HK-2 (cell line): ENCODE results near the gene NRAS.
"Not testable (repeated sequence)": the region's sequence is repeated elsewhere in the genome, so short reads cannot be mapped to it uniquely, and the experiment has no call there.

Source experiments
- DNase-seq: peaks from one replicate; pipeline ENCODE4 v3.0.0-alpha.2; 2018; ENCODE audit not compliant: unreplicated experiment

The NRAS gene

DNA sequence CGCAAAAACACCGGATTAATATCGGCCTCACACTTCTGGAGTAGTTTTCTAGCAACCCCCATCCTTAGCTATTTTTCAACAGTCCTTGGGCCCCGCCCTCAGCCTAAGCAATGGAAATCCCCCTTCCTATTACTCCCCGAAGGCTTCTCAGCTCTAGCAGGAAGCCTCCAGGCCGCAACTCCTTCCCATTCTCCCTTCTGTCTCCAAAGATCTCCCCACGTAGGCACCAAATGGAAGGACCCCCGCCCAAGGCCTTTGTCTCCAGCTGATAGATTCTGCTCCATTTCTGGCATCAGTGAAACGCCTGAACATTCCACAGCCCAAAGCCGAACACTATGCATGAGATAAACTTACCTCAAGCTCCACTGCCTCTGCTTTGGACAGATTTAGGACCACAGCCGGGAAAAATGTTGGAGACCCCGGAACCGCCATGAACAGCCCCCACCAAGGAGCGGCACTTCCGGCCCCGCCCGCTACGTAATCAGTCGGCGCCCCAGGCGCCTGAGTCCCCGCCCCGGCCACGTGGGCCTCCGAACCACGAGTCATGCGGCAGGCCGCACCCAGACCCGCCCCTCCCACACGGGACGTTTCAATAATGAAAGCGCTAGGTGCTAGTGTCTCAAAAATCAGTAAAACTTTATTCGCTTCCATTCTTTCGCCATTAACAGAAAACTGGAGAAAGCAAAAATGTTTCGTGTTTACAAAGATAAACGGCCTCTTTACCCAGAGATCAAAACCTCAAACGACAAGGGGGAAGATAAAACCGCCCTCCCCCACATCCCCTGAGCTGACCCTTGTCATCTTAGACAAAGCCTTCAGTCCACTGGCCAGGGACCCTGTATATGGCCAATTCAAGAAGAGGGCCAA is at the start of gene NRAS:
Gene NRAS, minus strand, starts transcription at position 468 of the 867 bp plus-strand sequence. CDS start 611 bp downstream, outside the sequence.
- peak; percentile 93 for DNase-seq

DNA sequence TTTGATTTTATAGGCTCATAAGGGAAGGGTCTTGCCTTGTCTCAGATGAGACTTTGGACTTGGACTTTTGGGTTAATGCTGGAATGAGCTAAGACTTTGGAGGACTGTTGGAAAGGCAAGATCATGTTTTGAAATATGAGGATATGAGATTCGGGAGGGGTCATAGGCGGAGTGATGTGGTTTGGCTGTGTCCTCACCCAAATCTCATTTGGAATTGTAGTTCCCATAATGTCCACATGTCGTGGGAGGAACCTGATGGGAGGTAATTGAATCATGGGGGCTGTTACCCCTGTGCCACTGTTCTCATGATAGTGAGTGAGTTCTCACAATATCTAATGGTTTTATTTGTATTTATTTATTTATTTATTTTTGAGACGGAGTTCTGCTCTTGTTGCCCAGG is 48.1 kb upstream of the NRAS start:
- no peak for DNase-seq

GRCh38 chr1:114758256-114758832 is 41.8 kb upstream of the NRAS start:
- DNase-seq: no peak

DNA sequence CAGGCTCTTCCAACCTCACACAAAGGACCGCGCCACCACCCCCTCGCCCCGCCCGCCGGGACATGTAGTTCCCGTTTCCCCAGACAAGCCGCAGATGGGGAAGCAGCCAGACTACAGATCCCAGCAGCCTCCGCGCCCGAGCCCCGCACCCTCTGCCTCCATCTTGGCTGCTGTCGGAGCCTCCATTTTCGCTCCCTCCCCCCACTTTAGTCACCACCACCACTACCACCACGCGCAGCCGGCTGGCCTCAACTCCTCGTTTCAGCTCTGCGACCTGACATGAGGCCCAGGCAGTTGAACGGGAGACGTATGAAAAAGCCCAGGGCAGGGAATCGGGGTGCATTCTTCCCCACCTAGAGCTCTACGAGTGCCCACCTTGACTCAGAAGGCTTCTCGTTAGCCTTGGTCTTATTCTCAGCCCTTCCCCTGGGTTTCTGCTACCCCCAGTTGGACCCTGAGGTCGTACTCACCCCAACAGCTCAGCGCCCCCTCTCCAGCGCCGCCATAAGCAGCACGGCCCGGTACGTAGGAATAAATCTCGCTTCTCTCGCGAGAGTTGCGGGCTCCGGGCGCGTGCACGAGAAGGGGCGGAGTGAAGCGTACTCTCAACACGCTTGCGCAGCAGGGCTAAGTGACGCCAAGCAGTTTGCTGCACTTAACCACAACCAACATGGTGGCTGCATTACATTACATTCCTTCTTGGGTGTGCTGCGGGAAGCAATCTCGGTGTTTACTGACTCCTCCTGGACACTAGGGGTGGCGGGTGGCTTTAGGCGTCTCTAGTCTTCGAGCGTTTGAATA is 41.1 kb upstream of the NRAS start, which contains the start of gene CSDE1:
Gene CSDE1, minus strand, starts transcription at position 530 of the 801 bp plus-strand sequence. CDS start 18,094 bp downstream, outside the sequence.
- DNase-seq: peak; percentile 96

DNA sequence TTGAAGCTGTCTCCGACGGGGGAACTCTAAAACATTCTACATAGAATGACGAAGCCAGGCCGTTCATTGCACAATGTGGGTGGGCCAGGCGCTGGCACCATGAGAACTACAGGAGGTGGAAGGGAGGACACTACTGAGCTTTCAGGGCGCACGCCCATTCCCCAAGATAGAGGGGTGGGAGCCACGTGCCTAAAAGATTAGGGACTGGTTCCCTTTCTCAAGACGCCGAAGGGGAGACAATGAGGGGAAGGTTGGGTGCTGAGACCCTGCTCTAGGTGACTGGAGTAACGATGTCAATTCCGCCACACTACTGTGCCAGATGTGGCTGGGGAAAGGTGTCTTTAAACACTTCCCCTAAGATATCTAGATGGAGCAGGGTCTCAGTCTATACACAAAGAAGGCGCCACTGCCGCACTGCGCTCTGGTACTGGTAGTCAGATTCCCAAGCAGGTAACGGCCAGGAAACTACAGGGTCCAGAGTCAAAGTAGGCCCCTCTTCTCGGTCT is 40.4 kb upstream of the NRAS start:
- peak; percentile 25 for DNase-seq

GRCh38 chr1:114756009-114756892 is 39.7 kb upstream of the NRAS start:
- no peak for DNase-seq

- no peak for DNase-seq
Observed at GRCh38 chr1:114755006-114755931, 38.7 kb upstream of the NRAS start.

DNA sequence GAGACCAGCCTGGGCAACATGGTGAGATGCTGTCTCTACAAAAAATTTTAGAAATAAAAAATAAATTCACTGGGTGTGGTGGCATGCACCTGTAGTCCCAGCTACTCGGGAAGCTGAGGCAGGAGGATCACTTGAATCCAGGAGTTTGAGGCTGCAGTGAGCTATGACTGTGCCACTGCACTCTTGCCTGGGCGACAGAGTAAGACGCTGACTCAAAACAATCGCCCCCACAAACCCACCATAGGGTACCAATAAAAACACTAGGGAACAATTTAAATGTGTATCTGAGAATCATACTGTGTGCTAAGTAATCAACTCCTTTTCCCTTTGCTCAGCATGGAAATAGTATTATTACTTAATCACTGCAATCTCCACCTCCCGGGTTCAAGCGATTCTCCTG is 37.1 kb upstream of the NRAS start:
- DNase-seq: not testable (repeated sequence)

- DNase-seq: no peak
Observed at GRCh38 chr1:114753143-114753542, 36.6 kb upstream of the NRAS start.

GRCh38 chr1:114750780-114751179 is 34.2 kb upstream of the NRAS start:
- no peak for DNase-seq

DNA sequence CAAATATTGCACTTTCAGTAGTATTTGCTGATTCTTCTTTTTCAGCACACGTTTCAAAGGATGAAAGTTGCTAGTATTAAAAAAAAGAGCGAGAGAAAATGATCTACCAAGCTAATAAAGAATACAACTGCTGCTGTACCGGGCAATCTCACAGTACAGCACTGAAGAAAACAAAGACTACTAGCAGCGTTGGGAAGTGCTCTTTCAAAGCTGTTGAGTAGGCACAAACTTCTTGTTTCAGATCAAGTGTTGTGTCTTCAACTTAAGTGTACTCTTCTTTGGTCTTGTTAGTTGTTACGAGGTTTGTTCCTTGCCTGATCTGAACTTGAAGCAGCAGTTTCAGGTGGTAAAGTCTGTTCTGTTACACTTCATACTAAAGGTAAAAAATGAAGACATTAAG is 33.3 kb upstream of the NRAS start:
- DNase-seq: no peak

GRCh38 chr1:114746450-114747121 is 30.0 kb upstream of the NRAS start:
- DNase-seq: no peak

- DNase-seq: no peak
Observed at GRCh38 chr1:114745291-114745690, 28.7 kb upstream of the NRAS start.

GRCh38 chr1:114741963-114742746 is 25.6 kb upstream of the NRAS start:
- DNase-seq: no peak

DNA sequence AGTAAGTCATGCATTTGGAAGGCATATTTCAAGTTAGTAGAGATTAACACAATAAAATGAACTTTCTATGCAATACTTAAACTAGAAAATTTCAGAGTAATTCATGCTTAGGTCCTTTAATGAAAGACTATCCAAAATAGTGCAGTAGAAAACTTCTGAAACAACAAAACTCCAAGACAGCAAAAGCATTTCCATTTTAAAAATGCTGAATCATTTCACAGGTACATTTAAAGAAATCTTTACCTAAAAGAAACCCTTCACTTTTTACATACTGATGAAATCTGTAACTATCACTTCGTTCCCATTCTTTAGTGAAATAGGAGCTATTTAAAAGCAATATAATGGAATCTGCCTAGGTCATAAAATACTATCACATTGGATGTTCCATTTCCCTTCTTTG is 23.8 kb upstream of the NRAS start:
- no peak for DNase-seq

DNA sequence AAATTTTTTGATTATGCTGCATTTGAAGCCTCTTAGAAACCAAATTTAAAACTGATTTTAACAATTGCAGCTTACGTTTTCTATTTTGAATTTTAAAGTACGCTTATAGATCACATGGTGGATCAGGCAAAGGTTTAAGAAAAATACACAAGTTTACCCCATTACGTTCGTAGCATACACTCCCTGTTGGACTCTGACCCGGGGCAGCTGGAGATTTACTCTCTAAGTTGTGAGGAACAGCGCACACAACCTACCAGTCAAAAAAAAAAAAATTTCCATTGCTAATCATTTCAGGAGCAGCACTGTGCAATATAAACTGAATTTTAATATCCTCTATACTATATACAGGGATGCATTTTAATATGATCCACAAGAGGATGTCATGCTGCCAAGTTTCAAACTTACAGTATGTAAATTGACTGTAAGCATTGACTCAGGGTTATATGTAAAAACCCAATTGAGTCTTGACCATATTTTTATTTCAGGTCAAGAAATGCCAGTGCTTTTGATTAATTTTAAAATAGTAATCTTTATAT is 20.8 kb upstream of the NRAS start:
- DNase-seq: no peak

GRCh38 chr1:114735479-114735878 is 18.9 kb upstream of the NRAS start:
- no peak for DNase-seq

GRCh38 chr1:114729782-114730181 is 13.2 kb upstream of the NRAS start:
- no peak for DNase-seq
